ENCODE results near the gene SPECC1L.

GRCh38 chr22:24404561-24405275 lies 134.1 kb downstream of the SPECC1L start:
- TF ChIP-seq POLR2AphosphoS5 (IDR thresholded peaks at IDR 0.05; ENCODE audit: low read depth, low read length): no peak
- TF ChIP-seq, protein P1, sequence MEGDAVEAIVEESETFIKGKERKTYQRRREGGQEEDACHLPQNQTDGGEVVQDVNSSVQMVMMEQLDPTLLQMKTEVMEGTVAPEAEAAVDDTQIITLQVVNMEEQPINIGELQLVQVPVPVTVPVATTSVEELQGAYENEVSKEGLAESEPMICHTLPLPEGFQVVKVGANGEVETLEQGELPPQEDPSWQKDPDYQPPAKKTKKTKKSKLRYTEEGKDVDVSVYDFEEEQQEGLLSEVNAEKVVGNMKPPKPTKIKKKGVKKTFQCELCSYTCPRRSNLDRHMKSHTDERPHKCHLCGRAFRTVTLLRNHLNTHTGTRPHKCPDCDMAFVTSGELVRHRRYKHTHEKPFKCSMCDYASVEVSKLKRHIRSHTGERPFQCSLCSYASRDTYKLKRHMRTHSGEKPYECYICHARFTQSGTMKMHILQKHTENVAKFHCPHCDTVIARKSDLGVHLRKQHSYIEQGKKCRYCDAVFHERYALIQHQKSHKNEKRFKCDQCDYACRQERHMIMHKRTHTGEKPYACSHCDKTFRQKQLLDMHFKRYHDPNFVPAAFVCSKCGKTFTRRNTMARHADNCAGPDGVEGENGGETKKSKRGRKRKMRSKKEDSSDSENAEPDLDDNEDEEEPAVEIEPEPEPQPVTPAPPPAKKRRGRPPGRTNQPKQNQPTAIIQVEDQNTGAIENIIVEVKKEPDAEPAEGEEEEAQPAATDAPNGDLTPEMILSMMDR (IDR thresholded peaks at IDR 0.05 in 2 of 3, conservative IDR thresholded peaks at IDR 0.05 in 1 of 3; ENCODE audit: borderline replicate concordance in 1 of 3, insufficient read depth in 1 of 3, low read depth in 2 of 3, low read length in 2 of 3): no peak
- no peak for TF ChIP-seq JUND (IDR thresholded peaks at IDR 0.05)
- no peak for TF ChIP-seq ZFX (IDR thresholded peaks at IDR 0.05)
- TF ChIP-seq POLR2A (IDR thresholded peaks at IDR 0.05; ENCODE audit: borderline replicate concordance, extremely low read depth, insufficient read depth, insufficient read length): no peak
